Upper lobe of left lung (tissue), 4 donors: ENCODE results near the gene RNF103.

ENCODE experiments used
- CTCF ChIP-seq, 6 experiments: fragments of 450-650 bp in 4 of 6; fragments of 200-600 bp in 2 of 6; sonication (generic) in 2 of 6; IDR thresholded peaks; one replicate each; pipeline ENCODE4 v1.5.1; 2016 to 2019; ENCODE audit warnings: antibody characterized with exemption in 6 of 6
- EP300 ChIP-seq, 4 donors: sonication (generic); formaldehyde crosslinking; IDR thresholded peaks; one replicate each; pipeline ENCODE4 v1.5.1; 2017; ENCODE audit warnings: antibody characterized with exemption in 4 of 4, control low read depth in 2 of 4
- POLR2A ChIP-seq, 4 donors: fragments of 450-650 bp; IDR thresholded peaks; one replicate each; pipeline ENCODE4 v1.5.1; 2016 to 2017; ENCODE audit warnings: antibody characterized with exemption in 4 of 4, mild to moderate bottlenecking in 2 of 4
- POLR2AphosphoS5 ChIP-seq, 2 donors: sonication (generic); formaldehyde crosslinking; IDR thresholded peaks; one replicate each; pipeline ENCODE4 v1.5.1; 2017; ENCODE audit warnings: antibody characterized with exemption in 2 of 2

GRCh38 chr2:86648681-86649080, 25.0 kb upstream of the RNF103 start:
- TF ChIP-seq CTCF (IDR thresholded peaks at IDR 0.05): no peak
- no peak for TF ChIP-seq POLR2A (IDR thresholded peaks at IDR 0.05)
- TF ChIP-seq POLR2AphosphoS5 (IDR thresholded peaks at IDR 0.05): no peak
- no peak for TF ChIP-seq EP300 (IDR thresholded peaks at IDR 0.05)
